ENCODE results near the gene CLEC3B.
"Not testable (repeated sequence)": the region's sequence is repeated elsewhere in the genome, so short reads cannot be mapped to it uniquely, and the experiment has no call there.

CLEC3B gene

DNA sequence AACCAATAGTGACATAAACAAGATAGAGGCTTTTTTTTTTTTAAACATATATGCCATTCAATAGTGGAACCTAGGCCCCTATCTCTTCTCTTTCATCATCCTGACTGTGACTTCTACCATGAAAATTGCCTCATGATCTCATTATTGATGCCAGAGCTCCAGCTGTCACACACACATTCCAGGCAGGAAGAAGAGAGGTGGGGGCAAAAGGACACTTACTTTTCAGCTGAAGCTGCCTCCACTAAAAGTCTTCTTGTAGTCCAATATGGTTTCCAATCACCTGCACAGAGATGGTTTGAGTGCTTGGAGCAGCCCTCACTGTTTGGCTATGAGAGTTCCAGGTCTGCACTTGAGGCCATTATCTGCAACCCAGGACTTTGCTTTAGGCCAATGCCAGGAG, 45.0 kb downstream of the CLEC3B start:
- DNase-seq = no peak

- no peak for DNase-seq
These were observed 49.9 kb downstream of the CLEC3B start for GRCh38 chr3:45075821-45076625.

DNA sequence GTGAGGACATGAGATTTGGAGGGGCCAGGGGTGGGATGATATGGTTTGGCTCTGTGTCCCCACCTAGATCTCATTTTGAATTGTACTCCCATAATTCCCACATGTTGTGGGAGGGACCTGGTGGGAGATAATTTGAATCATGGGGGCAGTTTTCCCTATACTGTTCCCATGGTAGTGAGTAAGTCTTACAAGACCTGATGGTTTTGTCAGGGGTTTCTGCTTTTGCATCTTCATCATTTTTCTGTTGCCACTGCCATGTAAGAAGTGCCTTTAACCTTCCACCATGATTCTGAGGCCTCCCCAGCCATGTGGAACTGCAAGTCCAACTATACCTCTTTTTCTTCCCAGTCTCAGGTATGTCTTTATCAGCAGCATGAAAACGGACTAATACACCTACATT, 52.2 kb downstream of the CLEC3B start:
- not testable (repeated sequence) for DNase-seq

DNA sequence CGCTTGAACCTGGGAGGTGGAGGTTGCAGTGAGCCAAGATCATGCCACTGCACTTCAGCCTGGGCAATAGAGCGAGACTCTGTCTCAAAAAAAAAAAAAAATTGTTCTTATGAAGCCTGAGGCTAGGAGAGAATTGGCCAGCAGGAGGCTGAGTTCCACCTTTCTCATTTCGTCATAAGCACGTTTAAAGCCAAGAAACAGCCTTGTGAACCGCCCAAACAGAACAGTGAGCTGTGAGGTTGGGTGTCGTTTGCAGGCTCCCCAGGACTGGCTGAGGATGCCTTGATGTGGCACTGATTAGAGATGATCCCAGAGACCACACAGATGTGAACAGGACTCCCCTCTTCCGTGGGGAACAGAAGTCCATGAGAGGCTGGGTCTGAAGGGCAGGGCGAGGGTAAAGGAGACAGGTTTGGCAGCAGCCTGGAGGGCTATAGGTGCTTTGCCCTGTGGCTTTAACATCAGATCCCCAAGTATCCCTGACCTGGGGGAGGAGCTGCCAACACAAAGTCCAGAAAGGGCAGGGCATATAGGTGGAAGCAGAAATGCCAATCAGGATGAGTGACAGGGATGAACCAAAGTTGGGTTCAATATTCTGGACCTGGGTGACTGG, 52.9 kb downstream of the CLEC3B start:
- no peak for DNase-seq

GRCh38 chr3:45079715-45080114, 53.6 kb downstream of the CLEC3B start:
- DNase-seq = no peak

GRCh38 chr3:45080824-45081223, 54.7 kb downstream of the CLEC3B start:
- DNase-seq = no peak

- no peak for DNase-seq
These were observed 55.5 kb downstream of the CLEC3B start for GRCh38 chr3:45081506-45082141.

DNA sequence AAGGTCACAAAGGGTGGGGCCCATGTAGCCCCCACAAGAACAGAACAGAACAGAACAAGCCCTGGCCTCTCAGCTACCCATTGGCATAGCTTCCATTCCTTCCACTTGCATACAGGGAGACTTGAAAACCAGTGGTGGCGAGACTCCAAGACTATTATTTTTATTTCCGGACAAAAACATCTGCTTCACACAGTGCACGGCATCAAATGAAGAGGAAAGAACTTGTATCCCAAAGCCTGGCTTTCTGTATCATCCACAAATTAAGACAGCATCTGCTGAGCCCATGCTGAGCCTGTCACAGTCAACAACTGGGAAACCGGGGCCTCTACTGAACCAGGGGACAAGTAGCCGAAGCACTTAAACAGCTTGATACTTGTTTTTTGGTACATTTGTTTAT, 56.0 kb downstream of the CLEC3B start:
- no peak for DNase-seq

DNA sequence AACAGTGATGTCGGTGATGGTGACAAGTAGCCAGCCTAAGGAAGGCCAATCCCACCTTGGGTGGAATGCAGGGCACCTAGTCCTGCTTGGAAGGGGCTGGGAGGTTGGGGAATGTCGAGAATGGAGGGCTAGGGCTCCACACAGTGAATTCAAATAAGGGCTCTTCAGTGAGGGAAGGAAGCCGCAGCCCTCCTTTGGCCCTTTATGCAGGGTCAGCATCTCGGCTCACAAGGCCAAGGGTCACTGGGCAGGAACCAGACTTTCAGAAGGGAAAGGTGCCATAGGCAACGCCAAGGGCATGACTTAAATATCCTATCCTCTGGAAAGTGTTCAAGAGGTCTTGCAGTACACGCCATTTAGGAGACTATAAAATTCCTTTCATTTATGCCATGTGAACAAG, 56.9 kb downstream of the CLEC3B start:
- DNase-seq = no peak

GRCh38 chr3:45084361-45084760, 58.3 kb downstream of the CLEC3B start:
- no peak for DNase-seq

GRCh38 chr3:45084820-45085816, 59.0 kb downstream of the CLEC3B start:
- no peak for DNase-seq
